Nephron (organoid): Measurements from ENCODE around the gene GSPT2.
"Not testable (repeated sequence)": the region's sequence is repeated elsewhere in the genome, so short reads cannot be mapped to it uniquely, and the experiment has no call there.

Experiments
- H3K27ac Mint-ChIP-seq, 3 experiments: 2 replicates each; pipeline ENCODE4 v1.8.0; 2020; ENCODE audit warnings: mixed read lengths in 3 of 3, mild to moderate bottlenecking in 2 of 3, moderate library complexity in 1 of 3
- H3K27me3 Mint-ChIP-seq: 2 replicates; pipeline ENCODE4 v1.8.0; 2021; ENCODE audit warnings: low read depth, mild to moderate bottlenecking, moderate library complexity, mixed read lengths
- H3K36me3 Mint-ChIP-seq: 2 replicates; pipeline ENCODE4 v1.8.0; 2020; ENCODE audit warnings: low read depth, mixed read lengths
- H3K4me1 Mint-ChIP-seq: 2 replicates; pipeline ENCODE4 v1.8.0; 2020; ENCODE audit warnings: mixed read lengths
- H3K4me3 Mint-ChIP-seq, 3 experiments: 2 replicates each; pipeline ENCODE4 v1.8.0; 2020; ENCODE audit warnings: mild to moderate bottlenecking in 3 of 3, mixed read lengths in 3 of 3, moderate library complexity in 2 of 3
- H3K9me3 Mint-ChIP-seq: 2 replicates; pipeline ENCODE4 v1.8.0; 2020; ENCODE audit warnings: mixed read lengths
- TF ChIP-seq, protein P1 (sequence below), 3 experiments: fragments of 200-600 bp; sonication (generic); IDR thresholded peaks; one replicate each; pipeline ENCODE4 v1.5.0; 2021; ENCODE audit warnings: antibody characterized with exemption in 3 of 3; ENCODE audit not compliant: unreplicated experiment in 3 of 3

Gene GSPT2

DNA sequence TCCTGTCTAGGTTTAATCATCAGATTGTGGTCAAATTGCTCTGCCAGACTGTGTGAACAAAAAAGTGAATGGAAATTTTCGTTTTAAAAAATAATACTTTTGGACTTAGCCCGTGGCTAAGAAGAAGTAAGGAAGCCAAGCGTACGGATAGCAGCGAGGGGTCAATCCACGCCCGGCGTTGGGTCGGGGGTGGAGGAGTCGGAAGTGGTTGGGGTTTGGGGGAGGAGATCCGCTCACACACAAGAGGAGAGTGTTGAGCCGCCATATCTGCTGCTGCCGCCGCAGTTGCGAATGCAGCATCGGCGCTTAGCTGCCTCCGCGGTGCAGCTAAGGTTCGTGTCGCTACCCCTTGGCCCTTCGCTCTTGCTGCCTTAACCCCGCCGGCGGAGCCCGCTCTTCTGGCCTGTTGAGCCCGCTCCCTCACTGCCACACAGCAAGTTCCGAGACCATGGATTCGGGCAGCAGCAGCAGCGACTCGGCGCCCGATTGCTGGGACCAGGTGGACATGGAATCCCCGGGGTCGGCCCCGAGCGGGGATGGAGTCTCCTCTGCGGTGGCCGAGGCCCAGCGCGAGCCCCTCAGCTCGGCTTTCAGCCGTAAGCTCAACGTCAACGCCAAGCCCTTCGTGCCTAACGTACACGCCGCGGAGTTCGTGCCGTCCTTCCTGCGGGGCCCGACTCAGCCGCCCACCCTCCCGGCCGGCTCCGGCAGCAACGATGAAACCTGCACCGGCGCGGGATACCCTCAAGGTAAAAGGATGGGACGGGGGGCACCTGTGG, at the start of gene GSPT2:
Gene GSPT2 (plus strand): TSS at position 264 of the 779 bp plus-strand sequence. CDS start 185 bp downstream, at position 449.
- Mint-ChIP-seq H3K36me3 (peaks cover 35% of the 10 kb centered on the region), H3K4me1 (peaks cover 23% of the 10 kb centered on the region), H3K27ac (peak within 1 kb of the TSS; percentile 83 to 94 (median 94)), H3K4me3 (peak within 1 kb of the TSS; percentile 89 to 92 (median 90)), H3K27me3 (peaks cover 15% of the 10 kb centered on the region), H3K9me3 (peaks cover 28% of the 10 kb centered on the region)
- TF ChIP-seq, protein P1, sequence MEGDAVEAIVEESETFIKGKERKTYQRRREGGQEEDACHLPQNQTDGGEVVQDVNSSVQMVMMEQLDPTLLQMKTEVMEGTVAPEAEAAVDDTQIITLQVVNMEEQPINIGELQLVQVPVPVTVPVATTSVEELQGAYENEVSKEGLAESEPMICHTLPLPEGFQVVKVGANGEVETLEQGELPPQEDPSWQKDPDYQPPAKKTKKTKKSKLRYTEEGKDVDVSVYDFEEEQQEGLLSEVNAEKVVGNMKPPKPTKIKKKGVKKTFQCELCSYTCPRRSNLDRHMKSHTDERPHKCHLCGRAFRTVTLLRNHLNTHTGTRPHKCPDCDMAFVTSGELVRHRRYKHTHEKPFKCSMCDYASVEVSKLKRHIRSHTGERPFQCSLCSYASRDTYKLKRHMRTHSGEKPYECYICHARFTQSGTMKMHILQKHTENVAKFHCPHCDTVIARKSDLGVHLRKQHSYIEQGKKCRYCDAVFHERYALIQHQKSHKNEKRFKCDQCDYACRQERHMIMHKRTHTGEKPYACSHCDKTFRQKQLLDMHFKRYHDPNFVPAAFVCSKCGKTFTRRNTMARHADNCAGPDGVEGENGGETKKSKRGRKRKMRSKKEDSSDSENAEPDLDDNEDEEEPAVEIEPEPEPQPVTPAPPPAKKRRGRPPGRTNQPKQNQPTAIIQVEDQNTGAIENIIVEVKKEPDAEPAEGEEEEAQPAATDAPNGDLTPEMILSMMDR (IDR thresholded peaks at IDR 0.05; ENCODE audit: unreplicated experiment in 3 of 3): no peak

DNA sequence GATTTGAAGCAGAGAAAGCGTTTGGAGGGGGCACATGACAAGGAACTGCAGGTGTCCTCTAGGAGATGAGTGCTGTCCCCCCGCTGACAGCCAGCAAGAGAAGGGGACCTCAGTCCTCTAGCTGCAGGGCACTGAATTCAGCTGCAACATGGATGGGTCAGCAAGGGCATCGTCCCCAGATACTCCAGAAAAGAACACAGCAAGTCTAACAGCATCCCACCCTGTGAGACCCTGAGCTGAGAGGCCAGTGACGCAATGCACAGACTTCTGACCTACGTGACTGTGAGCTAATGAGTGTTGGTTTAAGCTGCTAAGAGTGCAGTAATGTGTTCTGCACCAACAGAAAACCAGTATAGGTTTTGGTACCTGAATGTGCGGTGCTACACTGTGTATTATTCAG, 49.0 kb upstream of the GSPT2 start:
- Mint-ChIP-seq H3K27ac (no peak overlapping the region), H3K4me3 (no peak overlapping the region), H3K36me3 (no peaks in the 10 kb centered on the region), H3K9me3 (peaks cover 3% of the 10 kb centered on the region), H3K4me1 (no peaks in the 10 kb centered on the region), H3K27me3 (peaks cover 14% of the 10 kb centered on the region)
- TF ChIP-seq, protein P1 (IDR thresholded peaks at IDR 0.05; ENCODE audit: unreplicated experiment in 3 of 3): no peak

DNA sequence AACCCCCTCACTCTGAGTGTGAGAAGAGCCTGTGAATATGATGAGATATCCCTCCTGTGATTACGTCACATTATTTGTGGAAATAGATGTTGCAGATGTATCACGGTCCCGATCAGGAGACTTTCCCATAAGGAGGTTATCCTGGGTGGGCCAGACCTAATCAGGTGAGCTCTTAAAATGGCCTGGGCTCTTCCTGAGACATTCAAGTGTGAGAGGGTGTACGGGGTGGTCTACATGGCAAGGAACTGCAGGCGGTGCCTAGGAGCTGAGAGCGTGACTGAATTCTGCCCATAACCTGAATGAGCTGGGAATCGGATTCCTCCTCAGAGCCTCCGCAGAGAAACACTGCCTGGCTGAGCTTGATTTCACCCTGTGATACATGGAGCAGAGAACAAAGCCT, 45.8 kb upstream of the GSPT2 start:
- peaks cover 3% of the 10 kb centered on the region for H3K9me3 Mint-ChIP-seq
- H3K4me3 Mint-ChIP-seq: no peak overlapping the region
- H3K4me1 Mint-ChIP-seq: no peaks in the 10 kb centered on the region
- no peak overlapping the region for H3K27ac Mint-ChIP-seq
- peaks cover 14% of the 10 kb centered on the region for H3K27me3 Mint-ChIP-seq
- H3K36me3 Mint-ChIP-seq: no peaks in the 10 kb centered on the region
- TF ChIP-seq, protein P1 (IDR thresholded peaks at IDR 0.05; ENCODE audit: unreplicated experiment in 3 of 3): no peak

DNA sequence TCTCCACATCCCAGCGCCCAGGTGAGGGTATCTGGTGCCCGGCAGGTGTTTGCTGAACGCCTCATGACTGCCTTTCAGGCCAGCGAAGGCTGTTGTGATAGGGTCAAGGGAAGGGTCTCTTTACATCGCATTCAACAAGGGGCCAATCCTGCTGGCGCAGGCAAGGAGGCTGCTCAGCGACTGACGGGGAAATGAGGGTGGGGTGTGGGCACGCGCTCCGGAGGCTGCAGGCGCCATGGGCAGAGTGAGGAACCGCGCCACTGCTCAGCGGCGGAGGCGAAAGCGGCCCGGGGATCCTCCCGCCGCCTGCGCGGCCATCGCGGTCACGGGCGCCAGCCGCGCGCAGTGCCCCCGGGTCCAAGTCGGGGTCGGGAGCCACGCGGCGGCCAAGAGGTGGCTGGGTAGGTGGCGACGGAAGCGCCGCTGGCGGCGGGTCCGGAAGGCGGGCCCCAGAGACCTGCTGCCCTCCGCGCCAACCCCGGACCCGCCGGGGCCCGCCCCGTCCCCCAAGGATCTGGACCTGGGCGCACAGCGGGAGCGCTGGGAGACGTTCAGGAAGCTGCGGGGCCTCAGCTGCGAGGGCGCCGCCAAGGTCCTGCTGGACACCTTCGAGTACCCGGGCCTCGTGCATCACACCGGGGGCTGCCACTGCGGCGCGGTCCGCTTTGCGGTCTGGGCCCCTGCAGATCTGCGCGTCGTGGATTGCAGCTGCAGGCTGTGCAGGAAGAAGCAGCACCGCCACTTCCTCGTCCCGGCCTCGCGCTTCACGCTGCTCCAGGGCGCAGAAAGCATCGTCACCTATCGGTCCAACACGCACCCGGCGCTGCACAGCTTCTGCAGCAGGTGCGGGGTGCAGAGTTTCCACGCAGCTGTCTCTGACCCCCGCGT, 32.7 kb upstream of the GSPT2 start, which contains the start of gene CENPVL1:
Gene CENPVL1 (plus strand): TSS at position 236 of the 888 bp plus-strand sequence. CDS start 0 bp downstream, at position 236.
- not testable (repeated sequence) for H3K36me3 Mint-ChIP-seq, H3K9me3 Mint-ChIP-seq, H3K4me1 Mint-ChIP-seq, H3K27ac Mint-ChIP-seq, H3K27me3 Mint-ChIP-seq, H3K4me3 Mint-ChIP-seq

DNA sequence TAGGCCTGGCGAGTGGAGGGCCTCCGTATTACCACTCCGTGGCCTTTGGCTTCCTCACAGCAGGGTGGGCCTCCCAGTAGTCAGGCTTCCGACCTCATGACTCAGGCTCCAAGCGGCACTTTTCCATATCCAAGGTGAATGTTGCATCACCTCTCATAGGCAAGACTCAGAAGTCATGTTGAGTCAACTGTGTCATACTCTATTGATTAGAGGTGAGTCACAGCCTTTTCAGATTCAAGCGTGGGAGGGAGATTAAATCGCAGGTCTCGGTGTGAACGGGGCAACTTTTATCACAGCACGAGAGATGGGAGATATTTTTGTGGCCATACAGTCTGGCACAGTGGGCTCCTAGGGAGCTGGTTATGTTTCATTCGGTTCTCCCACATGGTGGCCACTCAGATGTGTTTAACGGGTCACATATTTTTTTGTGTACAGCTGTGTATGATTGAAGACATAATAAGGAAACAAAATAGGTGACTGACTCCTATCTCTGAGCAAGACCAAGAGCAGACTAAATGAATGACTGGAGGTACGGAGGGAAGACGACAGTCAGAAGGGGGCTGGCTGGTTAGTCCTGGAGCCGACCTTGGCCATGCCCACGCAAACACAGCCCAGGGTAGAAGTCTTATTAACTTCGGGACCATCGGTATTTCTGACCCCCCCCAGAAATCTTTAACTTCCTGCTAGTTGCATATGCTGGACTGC, 30.1 kb upstream of the GSPT2 start:
- H3K4me3 Mint-ChIP-seq, H3K4me1 Mint-ChIP-seq, H3K27ac Mint-ChIP-seq, H3K9me3 Mint-ChIP-seq, H3K36me3 Mint-ChIP-seq, H3K27me3 Mint-ChIP-seq: not testable (repeated sequence)

DNA sequence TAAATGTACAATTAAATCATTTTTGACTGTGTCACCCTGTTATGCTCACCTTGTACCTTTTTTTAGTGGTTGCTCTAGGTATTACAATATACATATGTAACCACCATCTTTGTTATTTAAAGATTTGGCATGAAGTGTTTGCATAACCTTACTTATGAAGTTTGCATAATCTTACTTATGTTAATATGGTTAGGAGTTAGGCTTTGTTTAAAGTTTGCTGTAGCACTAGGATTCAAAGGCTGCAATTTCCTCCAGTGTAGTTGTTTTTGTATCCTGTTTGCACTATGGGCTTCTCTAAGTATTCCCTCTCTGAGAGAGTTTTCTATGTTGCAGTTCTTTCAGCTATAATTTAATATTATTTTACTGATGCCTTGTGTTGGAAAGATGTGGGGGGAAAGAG, 15.0 kb upstream of the GSPT2 start:
- TF ChIP-seq, protein P1 (IDR thresholded peaks at IDR 0.05; ENCODE audit: unreplicated experiment in 3 of 3): no peak
- Mint-ChIP-seq H3K4me3 (no peak overlapping the region), H3K27ac (no peak overlapping the region)

More for the DNA sequence above, 15.0 kb upstream of the GSPT2 start:
- Mint-ChIP-seq H3K4me1 (no peaks in the 10 kb centered on the region), H3K27me3 (peaks cover 4% of the 10 kb centered on the region), H3K36me3 (no peaks in the 10 kb centered on the region), H3K9me3 (no peaks in the 10 kb centered on the region)
